ENCODE data around the gene SLC26A6.

GRCh38 chr3:48633743-48634142, 1.5 kb downstream of the SLC26A6 start:
- no peak for TF ChIP-seq POLR2A (IDR thresholded peaks at IDR 0.05)
- TF ChIP-seq EP300 (IDR thresholded peaks at IDR 0.05), result no peak

All from ovary (tissue), 1 donor.